Mucosa of rectum (tissue), 2 donors: Measurements from ENCODE around the gene ADGRG4.
A peak's percentile ranks its signal among the peaks of the same experiment; 100 is the strongest.
"Not testable (repeated sequence)": the region's sequence is repeated elsewhere in the genome, so short reads cannot be mapped to it uniquely, and the experiment has no call there.

Experiments
- H3K27ac ChIP-seq, 2 donors: one replicate each; pipeline ENCODE4 v1.7.0; 2013; ENCODE audit warnings: inconsistent platforms in 2 of 2, low read depth in 2 of 2, low read length in 2 of 2
- H3K27me3 ChIP-seq, 2 donors: one replicate each; pipeline ENCODE4 v1.7.0; 2013; ENCODE audit warnings: low read length in 2 of 2; ENCODE audit not compliant: control insufficient read depth in 2 of 2, insufficient read depth in 2 of 2
- H3K36me3 ChIP-seq, 2 donors: one replicate each; pipeline ENCODE4 v1.7.0; 2013; ENCODE audit warnings: low read length in 2 of 2; ENCODE audit not compliant: control insufficient read depth in 2 of 2, insufficient read depth in 2 of 2
- H3K4me1 ChIP-seq, 2 donors: one replicate each; pipeline ENCODE4 v1.7.0; 2013; ENCODE audit warnings: low read length in 2 of 2, mild to moderate bottlenecking in 1 of 2; ENCODE audit not compliant: control insufficient read depth in 2 of 2, insufficient read depth in 2 of 2
- H3K4me3 ChIP-seq, 2 donors: one replicate each; pipeline ENCODE4 v1.7.0; 2013; ENCODE audit warnings: low read length in 2 of 2
- H3K9ac ChIP-seq, 2 donors: one replicate each; pipeline ENCODE4 v1.7.0; 2013; ENCODE audit warnings: low read length in 2 of 2, low read depth in 1 of 2, mild to moderate bottlenecking in 1 of 2
- H3K9me3 ChIP-seq, 2 donors: one replicate each; pipeline ENCODE4 v1.7.0; 2013; ENCODE audit warnings: low read length in 2 of 2; ENCODE audit not compliant: control insufficient read depth in 2 of 2
- donor health status: healthy.
- donor health status: Normal muscosa, but diverticular disease.

The ADGRG4 gene

DNA sequence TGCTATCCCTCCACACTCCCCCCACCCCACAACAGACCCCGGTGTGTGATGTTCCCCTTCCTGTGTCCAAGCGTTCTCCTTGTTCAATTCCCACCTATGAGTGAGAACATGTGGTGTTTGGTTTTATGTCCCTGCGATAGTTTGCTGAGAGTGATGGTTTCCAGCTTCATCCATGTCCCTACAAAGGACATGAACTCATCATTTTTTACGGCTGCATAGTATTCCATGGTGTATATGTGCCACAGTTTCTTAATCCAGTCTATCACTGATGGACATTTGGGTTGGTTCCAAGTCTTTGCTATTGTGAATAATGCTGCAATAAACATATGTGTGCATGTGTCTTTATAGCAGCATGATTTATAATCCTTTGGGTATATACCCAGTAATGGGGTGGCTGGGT is at the start of gene ADGRG4:
ADGRG4 (plus strand) TSS at position 243 of the 400 bp plus-strand sequence. CDS start 7,815 bp downstream, outside the sequence.
- not testable (repeated sequence) for H3K4me3 ChIP-seq, H3K4me1 ChIP-seq, H3K27me3 ChIP-seq, H3K36me3 ChIP-seq, H3K9me3 ChIP-seq, H3K27ac ChIP-seq, H3K9ac ChIP-seq

DNA sequence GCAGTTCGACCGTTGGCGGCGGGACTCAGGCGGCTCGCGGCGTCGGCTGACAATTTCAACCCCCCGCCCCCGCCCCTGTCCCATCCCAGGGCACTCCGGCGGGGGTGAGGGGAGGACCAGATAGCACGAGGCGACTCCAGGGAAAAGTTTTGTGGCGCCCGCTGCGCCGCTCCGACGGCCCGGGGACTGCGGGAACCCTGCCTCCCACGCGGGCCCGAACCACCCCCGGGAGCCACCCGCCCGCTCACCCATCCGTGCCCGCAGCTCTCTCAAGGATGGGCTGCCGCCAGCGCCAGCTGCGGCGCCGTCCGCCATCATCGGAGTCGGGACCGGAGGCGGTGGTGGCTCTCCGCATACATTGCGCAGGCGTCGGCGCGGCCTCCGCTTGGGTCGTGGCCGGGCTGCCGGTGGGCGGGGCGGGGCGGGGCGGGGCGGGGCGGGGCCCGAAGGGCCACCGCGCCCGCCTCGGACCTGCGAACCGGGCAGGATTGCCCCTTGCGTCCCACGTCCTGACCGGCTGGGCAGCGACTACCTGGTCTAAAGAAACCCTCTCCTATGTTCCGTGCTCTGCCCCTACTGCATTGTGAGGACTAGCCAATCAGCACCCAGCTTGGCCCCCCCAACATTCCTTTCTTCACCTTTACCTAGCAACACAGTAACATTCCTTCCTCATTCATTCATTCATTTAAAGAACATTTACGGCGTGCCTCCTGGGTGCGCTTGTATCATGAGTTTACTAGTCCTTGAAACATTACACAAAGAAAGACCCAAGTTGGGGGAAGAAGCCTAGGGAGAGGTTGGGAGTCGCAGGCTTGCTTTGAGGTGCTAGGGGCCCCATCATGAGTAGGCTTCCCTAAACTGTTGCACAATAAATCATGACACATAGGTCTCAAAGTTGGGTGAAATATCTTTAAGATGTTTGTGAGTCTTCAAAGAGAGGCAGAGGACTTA is 49.4 kb upstream of the ADGRG4 start, which contains the start of gene MAP7D3:
MAP7D3 (minus strand) TSS at position 360 of the 951 bp plus-strand sequence; CDS start at position 318, 42 bp downstream.
- H3K4me1 ChIP-seq, result no peaks in the 10 kb centered on the region
- peak within 1 kb of the TSS in 1 of 2 donors; percentile 59 for H3K9ac ChIP-seq
- H3K36me3 ChIP-seq, result no peaks in the 10 kb centered on the region

DNA sequence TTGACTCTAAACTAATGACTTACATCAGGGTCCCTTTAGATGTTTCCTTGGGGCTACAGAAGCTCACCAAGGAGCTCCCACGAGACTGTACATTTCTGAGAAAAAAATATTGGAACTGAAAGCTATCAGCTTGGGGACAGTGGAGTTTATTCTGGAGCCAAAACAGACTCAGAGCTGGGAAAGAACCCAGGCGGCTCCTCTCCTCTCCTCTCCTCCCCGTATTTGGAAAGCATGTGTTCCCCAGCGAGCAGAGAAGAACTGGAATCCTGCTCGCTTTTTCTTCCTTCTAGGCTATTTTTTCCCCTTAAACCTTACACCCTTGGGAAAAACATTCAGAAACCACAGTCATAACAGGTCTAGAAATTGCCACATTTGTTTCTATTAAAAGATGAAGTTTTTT is 45.2 kb upstream of the ADGRG4 start:
- no peak overlapping the region for H3K4me3 ChIP-seq
- no peaks in the 10 kb centered on the region for H3K9me3 ChIP-seq
- no peak overlapping the region for H3K9ac ChIP-seq
- no peaks in the 10 kb centered on the region for H3K36me3 ChIP-seq
- no peak overlapping the region for H3K27ac ChIP-seq
- H3K27me3 ChIP-seq, result peaks cover 0 to 7% of the 10 kb centered on the region in 2 donors
- H3K4me1 ChIP-seq, result no peaks in the 10 kb centered on the region

More for the DNA sequence above, 49.4 kb upstream of the ADGRG4 start, which contains the start of gene MAP7D3:
- H3K9me3 ChIP-seq, result no peaks in the 10 kb centered on the region
- peaks cover 0 to 15% of the 10 kb centered on the region in 2 donors for H3K27me3 ChIP-seq
- peak within 1 kb of the TSS; percentile 60 to 64 for H3K4me3 ChIP-seq
- H3K27ac ChIP-seq, result peak within 1 kb of the TSS; percentile 35 to 51

DNA sequence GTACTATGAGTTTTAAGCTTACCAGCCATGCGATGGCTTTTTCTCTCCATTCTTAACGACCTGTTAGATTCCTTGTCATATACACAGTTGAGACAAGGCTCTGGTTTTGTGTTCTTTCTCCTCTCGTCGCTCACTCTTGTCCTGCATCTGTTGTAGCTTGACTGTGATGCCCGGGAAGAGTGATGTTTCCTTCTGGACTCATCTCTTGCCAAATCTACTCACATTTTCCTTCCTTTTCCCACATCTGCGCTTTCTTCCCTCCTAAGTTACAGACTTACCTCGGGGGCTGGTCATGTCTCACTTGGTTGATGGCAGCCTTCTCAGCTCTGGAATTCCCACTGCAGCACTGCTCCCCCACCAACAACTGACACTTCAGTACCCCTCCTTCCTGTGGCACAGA is 44.7 kb upstream of the ADGRG4 start:
- Histone ChIP-seq H3K4me1 (no peaks in the 10 kb centered on the region), H3K36me3 (no peaks in the 10 kb centered on the region), H3K9ac (no peak overlapping the region), H3K9me3 (no peaks in the 10 kb centered on the region), H3K27ac (no peak overlapping the region), H3K4me3 (no peak overlapping the region), H3K27me3 (peaks cover 0 to 6% of the 10 kb centered on the region in 2 donors)

- H3K27ac ChIP-seq, result no peak overlapping the region
- no peaks in the 10 kb centered on the region for H3K4me1 ChIP-seq
Measured at GRCh38 chrX:136258951-136259350, 41.8 kb upstream of the ADGRG4 start.

DNA sequence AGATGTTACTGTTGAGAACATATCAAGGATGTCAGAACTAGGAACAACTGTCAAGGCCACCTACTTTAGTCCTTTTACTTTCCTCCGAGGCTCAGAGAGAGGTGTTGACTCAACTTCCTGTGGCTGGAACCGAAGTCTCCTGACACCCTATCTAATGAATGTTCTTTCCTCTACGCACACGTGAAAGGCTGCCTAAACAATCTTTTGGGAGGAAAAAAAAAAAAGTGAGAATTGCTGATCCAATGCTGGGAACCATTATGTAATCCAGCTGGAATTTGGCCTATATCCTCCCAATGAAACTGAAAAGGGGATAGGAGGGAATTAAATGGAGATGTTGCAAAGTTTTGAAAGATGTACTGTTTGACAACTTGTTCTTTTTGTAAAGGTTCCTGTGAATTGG is 41.2 kb upstream of the ADGRG4 start:
- no peak overlapping the region for H3K9ac ChIP-seq
- H3K27me3 ChIP-seq, result peaks cover 0 to 2% of the 10 kb centered on the region in 2 donors
- H3K4me1 ChIP-seq, result no peaks in the 10 kb centered on the region
- H3K4me3 ChIP-seq, result no peak overlapping the region
- no peaks in the 10 kb centered on the region for H3K36me3 ChIP-seq
- no peak overlapping the region for H3K27ac ChIP-seq
- no peaks in the 10 kb centered on the region for H3K9me3 ChIP-seq

More at GRCh38 chrX:136258951-136259350, 41.8 kb upstream of the ADGRG4 start:
- no peaks in the 10 kb centered on the region for H3K9me3 ChIP-seq
- H3K4me3 ChIP-seq, result no peak overlapping the region
- H3K36me3 ChIP-seq, result no peaks in the 10 kb centered on the region
- H3K9ac ChIP-seq, result no peak overlapping the region
- H3K27me3 ChIP-seq, result peaks cover 0 to 6% of the 10 kb centered on the region in 2 donors

- Histone ChIP-seq H3K27me3 (peaks cover 0 to 2% of the 10 kb centered on the region in 2 donors), H3K36me3 (no peaks in the 10 kb centered on the region), H3K4me3 (no peak overlapping the region), H3K4me1 (no peaks in the 10 kb centered on the region), H3K27ac (no peak overlapping the region), H3K9ac (no peak overlapping the region), H3K9me3 (no peaks in the 10 kb centered on the region)
Measured at GRCh38 chrX:136260776-136261175, 40.0 kb upstream of the ADGRG4 start.

GRCh38 chrX:136261321-136261720 is 39.4 kb upstream of the ADGRG4 start:
- H3K4me3 ChIP-seq, result no peak overlapping the region
- peaks cover 0 to 2% of the 10 kb centered on the region in 2 donors for H3K27me3 ChIP-seq
- no peaks in the 10 kb centered on the region for H3K9me3 ChIP-seq
- H3K9ac ChIP-seq, result no peak overlapping the region
- H3K4me1 ChIP-seq, result no peaks in the 10 kb centered on the region
- no peaks in the 10 kb centered on the region for H3K36me3 ChIP-seq
- H3K27ac ChIP-seq, result no peak overlapping the region

- H3K27ac ChIP-seq, result no peak overlapping the region
- H3K36me3 ChIP-seq, result no peaks in the 10 kb centered on the region
- H3K27me3 ChIP-seq, result peaks cover 0 to 2% of the 10 kb centered on the region in 2 donors
- H3K4me3 ChIP-seq, result no peak overlapping the region
- H3K9me3 ChIP-seq, result no peaks in the 10 kb centered on the region
- no peak overlapping the region for H3K9ac ChIP-seq
- H3K4me1 ChIP-seq, result no peaks in the 10 kb centered on the region
Measured at GRCh38 chrX:136262243-136262642, 38.5 kb upstream of the ADGRG4 start.

DNA sequence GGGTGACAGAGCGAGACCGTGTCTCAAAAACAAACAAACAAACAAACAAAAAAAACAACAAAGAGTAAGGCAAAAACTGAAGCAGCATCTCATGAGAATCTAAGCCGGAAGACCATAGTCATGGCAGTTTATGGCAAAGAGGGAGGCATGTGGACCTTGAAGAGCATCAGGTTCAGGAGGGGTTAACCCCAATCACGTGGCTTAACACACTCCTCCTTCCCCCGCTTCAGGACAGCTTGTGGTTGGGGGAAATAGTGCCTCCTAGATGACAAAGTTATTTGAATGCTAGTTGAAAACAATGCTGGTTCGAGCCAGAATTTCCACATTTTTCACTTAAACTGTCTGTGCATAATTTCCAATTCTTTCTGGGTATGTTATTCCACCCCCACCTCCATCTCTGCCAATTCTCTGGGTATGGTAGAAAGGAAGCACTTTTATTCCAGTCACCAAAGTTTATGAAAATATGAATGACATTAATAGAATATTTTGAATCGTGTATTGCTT is 37.9 kb upstream of the ADGRG4 start:
- Histone ChIP-seq H3K9ac (no peak overlapping the region), H3K4me3 (no peak overlapping the region), H3K4me1 (no peaks in the 10 kb centered on the region), H3K9me3 (no peaks in the 10 kb centered on the region), H3K27me3 (peaks cover 0 to 2% of the 10 kb centered on the region in 2 donors), H3K36me3 (no peaks in the 10 kb centered on the region), H3K27ac (no peak overlapping the region)
